ENCODE measurements around the gene CMSS1.

- TF ChIP-seq ZNF558 (tag by site-specific recombination; IDR thresholded peaks at IDR 0.05) (no peak), SALL2 (tag by site-specific recombination; IDR thresholded peaks at IDR 0.05; ENCODE audit: borderline replicate concordance) (no peak), KLF1 (tag by site-specific recombination; IDR thresholded peaks at IDR 0.05) (no peak)
Measured at GRCh38 chr3:99919694-99920093, 102.0 kb downstream of the CMSS1 start.
